Astrocyte (in vitro differentiated cells and primary cell): ENCODE data around the gene UBFD1. TPM values are rescaled to one million over a fixed set of nuclear protein-coding genes. Genes with fewer than 3 reads are reported as not detected.

Source experiments
- DNase-seq: peaks from one replicate; pipeline ENCODE4 v3.0.0-alpha.2; 2010; ENCODE audit warnings: low read depth
- FAIRE-seq: peaks from 2 replicates; lab custom pipeline; 2011; peaks lifted over from hg19 to GRCh38; lab: Jason Lieb, UNC
- H2AFZ ChIP-seq: 2 replicates; pipeline ENCODE4 v1.6.0; 2012; ENCODE audit warnings: low read depth, low read length, inconsistent platforms
- H3K27ac ChIP-seq: 2 replicates; pipeline ENCODE4 v1.5.1; 2011; ENCODE audit warnings: low read depth, low read length, inconsistent platforms
- H3K27me3 ChIP-seq: 2 replicates; pipeline ENCODE4 v1.6.0; 2011; ENCODE audit warnings: low read length, inconsistent platforms; ENCODE audit not compliant: insufficient read depth
- H3K36me3 ChIP-seq: 2 replicates; pipeline ENCODE4 v1.5.1; 2011; ENCODE audit warnings: low read length, inconsistent platforms; ENCODE audit not compliant: insufficient read depth
- H3K4me1 ChIP-seq: 2 replicates; pipeline ENCODE4 v1.5.1; 2011; ENCODE audit warnings: low read length, inconsistent platforms; ENCODE audit not compliant: insufficient read depth
- H3K4me2 ChIP-seq: 2 replicates; pipeline ENCODE4 v1.6.0; 2012; ENCODE audit warnings: low read length, inconsistent platforms
- H3K4me3 ChIP-seq: 2 replicates; pipeline ENCODE4 v1.5.1; 2011; ENCODE audit warnings: low read depth, mild to moderate bottlenecking, low read length, inconsistent platforms; ENCODE audit not compliant: insufficient read depth
- H3K79me2 ChIP-seq: 2 replicates; pipeline ENCODE4 v1.6.0; 2012; ENCODE audit warnings: mild to moderate bottlenecking, low read length, inconsistent platforms; ENCODE audit not compliant: insufficient read depth
- H3K9ac ChIP-seq: 2 replicates; pipeline ENCODE4 v1.6.0; 2012; ENCODE audit warnings: mild to moderate bottlenecking, low read length, inconsistent platforms
- H3K9me3 ChIP-seq: 2 replicates; pipeline ENCODE4 v1.5.1; 2012; ENCODE audit warnings: low read depth, mild to moderate bottlenecking, low read length, inconsistent platforms; ENCODE audit not compliant: insufficient read depth
- H4K20me1 ChIP-seq: 2 replicates; pipeline ENCODE4 v1.6.0; 2012; ENCODE audit warnings: low read length, inconsistent platforms; ENCODE audit not compliant: insufficient read depth
- H3K27ac Mint-ChIP-seq: one replicate; pipeline ENCODE4 v1.8.0; 2021; ENCODE audit warnings: mild to moderate bottlenecking, mixed read lengths; ENCODE audit not compliant: unreplicated experiment
- H3K27me3 Mint-ChIP-seq: one replicate; pipeline ENCODE4 v1.8.0; 2021; ENCODE audit warnings: low read depth, mixed read lengths; ENCODE audit not compliant: unreplicated experiment
- H3K36me3 Mint-ChIP-seq: one replicate; pipeline ENCODE4 v1.8.0; 2021; ENCODE audit warnings: low read depth, mixed read lengths; ENCODE audit not compliant: unreplicated experiment
- H3K4me1 Mint-ChIP-seq: one replicate; pipeline ENCODE4 v1.8.0; 2021; ENCODE audit warnings: low read depth, mixed read lengths; ENCODE audit not compliant: unreplicated experiment
- H3K4me3 Mint-ChIP-seq: one replicate; pipeline ENCODE4 v1.8.0; 2021; ENCODE audit warnings: mild to moderate bottlenecking, moderate library complexity, mixed read lengths; ENCODE audit not compliant: unreplicated experiment
- H3K9me3 Mint-ChIP-seq: one replicate; pipeline ENCODE4 v1.8.0; 2021; ENCODE audit warnings: mild to moderate bottlenecking, mixed read lengths; ENCODE audit not compliant: unreplicated experiment
- CTCF ChIP-seq: IDR thresholded peaks from 2 replicates; pipeline ENCODE4 v1.5.1; 2011; ENCODE audit warnings: low read depth, mild to moderate bottlenecking, inconsistent platforms, low read length, moderate library complexity; ENCODE audit not compliant: insufficient read depth
- EZH2 ChIP-seq: IDR thresholded peaks from 2 replicates; pipeline ENCODE4 v1.6.1; 2012; ENCODE audit warnings: mild to moderate bottlenecking, low read length, inconsistent platforms; ENCODE audit not compliant: insufficient read depth
- total RNA-seq: library from RNA; stranded (reverse); gene quantifications from 2 replicates; pipeline ENCODE4 v1.2.1, GENCODE V29; 2021

Gene UBFD1
- total RNA-seq, 1 donor from 2014 or later: 146 TPM

GRCh38 chr16:23511731-23512130, 45.8 kb upstream of the UBFD1 start:
- H3K27ac Mint-ChIP-seq: no peak overlapping the region
- H3K4me3 Mint-ChIP-seq: peak overlapping the region; percentile 69
- Histone ChIP-seq H3K79me2 (peaks cover 32% of the 10 kb centered on the region), H2AFZ (no peak overlapping the region), H4K20me1 (peaks cover 28% of the 10 kb centered on the region), H3K9me3 (no peaks in the 10 kb centered on the region), H3K27ac (no peak overlapping the region), H3K4me1 (peaks cover 13% of the 10 kb centered on the region), H3K4me2 (no peak overlapping the region), H3K27me3 (no peaks in the 10 kb centered on the region), H3K4me3 (no peak overlapping the region), H3K9ac (no peak overlapping the region), H3K36me3 (no peaks in the 10 kb centered on the region)
- TF ChIP-seq CTCF (no peak), EZH2 (no peak)
- FAIRE-seq (no peak), DNase-seq (no peak)
- H3K36me3 Mint-ChIP-seq: peaks cover 7% of the 10 kb centered on the region
- H3K27me3 Mint-ChIP-seq: no peaks in the 10 kb centered on the region
- H3K4me1 Mint-ChIP-seq: peaks cover 10% of the 10 kb centered on the region
- H3K9me3 Mint-ChIP-seq: peaks cover 3% of the 10 kb centered on the region

DNA sequence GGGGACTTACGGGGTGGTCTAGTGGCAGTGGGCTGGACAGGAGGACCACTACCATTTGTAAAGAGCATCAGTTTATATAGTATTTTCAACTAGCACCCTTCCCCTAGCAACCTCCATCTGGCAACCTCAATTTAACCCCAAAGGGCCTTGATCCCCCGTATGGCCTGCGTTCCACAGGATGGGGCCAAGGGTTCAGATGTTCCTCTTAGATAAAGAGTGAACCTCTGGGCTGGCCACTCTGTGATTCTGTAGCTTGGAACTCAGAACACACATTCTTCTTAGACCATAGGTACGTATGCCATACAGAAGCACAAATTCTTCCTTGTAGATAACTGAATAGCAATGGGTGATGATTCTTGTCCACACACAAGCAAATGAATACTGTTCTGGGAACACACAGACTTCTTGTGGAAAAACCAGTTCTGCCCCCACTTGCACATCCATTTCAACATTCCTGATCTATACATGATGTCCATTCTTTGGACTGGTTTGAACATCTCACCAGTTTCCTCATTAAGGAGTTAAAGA, 45.3 kb upstream of the UBFD1 start:
- Histone ChIP-seq H3K27me3 (no peaks in the 10 kb centered on the region), H3K27ac (no peak overlapping the region), H2AFZ (no peak overlapping the region), H3K4me3 (no peak overlapping the region), H3K36me3 (no peaks in the 10 kb centered on the region), H3K4me1 (peaks cover 13% of the 10 kb centered on the region), H3K9ac (no peak overlapping the region), H4K20me1 (peaks cover 23% of the 10 kb centered on the region), H3K4me2 (no peak overlapping the region), H3K9me3 (no peaks in the 10 kb centered on the region), H3K79me2 (peaks cover 27% of the 10 kb centered on the region)
- FAIRE-seq: no peak
- Mint-ChIP-seq H3K4me3 (no peak overlapping the region), H3K27ac (no peak overlapping the region), H3K9me3 (peaks cover 3% of the 10 kb centered on the region), H3K4me1 (peaks cover 8% of the 10 kb centered on the region), H3K27me3 (no peaks in the 10 kb centered on the region), H3K36me3 (peaks cover 7% of the 10 kb centered on the region)
- no peak for TF ChIP-seq CTCF
- no peak for TF ChIP-seq EZH2
- no peak for DNase-seq

- H3K9me3 Mint-ChIP-seq: no peaks in the 10 kb centered on the region
These were observed 43.0 kb upstream of the UBFD1 start for GRCh38 chr16:23514381-23515152.

More at GRCh38 chr16:23514381-23515152, 43.0 kb upstream of the UBFD1 start:
- no peak for TF ChIP-seq EZH2
- TF ChIP-seq CTCF: no peak
- H3K4me2 ChIP-seq: no peak overlapping the region
- DNase-seq: no peak
- peaks cover under 1% of the 10 kb centered on the region for H3K4me1 ChIP-seq
- H3K79me2 ChIP-seq: peaks cover 8% of the 10 kb centered on the region
- H3K4me3 Mint-ChIP-seq: no peak overlapping the region
- H3K27me3 Mint-ChIP-seq: no peaks in the 10 kb centered on the region
- no peaks in the 10 kb centered on the region for H3K9me3 ChIP-seq
- peaks cover 15% of the 10 kb centered on the region for H3K36me3 Mint-ChIP-seq
- H3K4me1 Mint-ChIP-seq: no peaks in the 10 kb centered on the region
- H3K27ac Mint-ChIP-seq: no peak overlapping the region
- H4K20me1 ChIP-seq: peaks cover 6% of the 10 kb centered on the region
- no peaks in the 10 kb centered on the region for H3K27me3 ChIP-seq
- H2AFZ ChIP-seq: no peak overlapping the region
- H3K27ac ChIP-seq: no peak overlapping the region
- H3K36me3 ChIP-seq: peaks cover 7% of the 10 kb centered on the region
- FAIRE-seq: no peak
- no peak overlapping the region for H3K4me3 ChIP-seq
- no peak overlapping the region for H3K9ac ChIP-seq
